Suprapubic skin (tissue), 4 donors: ENCODE data around the gene ROBO1. TPM values are rescaled to one million over a fixed set of nuclear protein-coding genes. Genes with fewer than 3 reads are reported as not detected.

Source experiments
- DNase-seq, 2 donors: peaks; one replicate each; pipeline ENCODE4 v3.0.0-alpha.2; 2019; ENCODE audit warnings: low spot score in 2 of 2
- H3K27ac ChIP-seq: fragments of 200-600 bp; sonication (generic); one replicate; pipeline ENCODE4 v1.5.1; 2019
- H3K27me3 ChIP-seq: fragments of 200-600 bp; sonication (generic); one replicate; pipeline ENCODE4 v1.5.1; 2019
- H3K36me3 ChIP-seq: fragments of 200-600 bp; sonication (generic); one replicate; pipeline ENCODE4 v1.5.1; 2019
- H3K4me1 ChIP-seq: fragments of 200-600 bp; sonication (generic); one replicate; pipeline ENCODE4 v1.5.1; 2019
- H3K4me3 ChIP-seq: fragments of 200-600 bp; sonication (generic); one replicate; pipeline ENCODE4 v1.5.1; 2019; ENCODE audit warnings: mild to moderate bottlenecking
- H3K9me3 ChIP-seq: fragments of 200-600 bp; sonication (generic); one replicate; pipeline ENCODE4 v1.5.1; 2019
- CTCF ChIP-seq, 2 donors: fragments of 200-600 bp in 1 of 2; fragments of 450-650 bp in 1 of 2; sonication (generic) in 1 of 2; IDR thresholded peaks; one replicate each; pipeline ENCODE4 v1.5.1; 2016 to 2019; ENCODE audit warnings: antibody characterized with exemption in 2 of 2, mild to moderate bottlenecking in 1 of 2, moderate library complexity in 1 of 2
- EP300 ChIP-seq: sonication (generic); formaldehyde crosslinking; IDR thresholded peaks from one replicate; pipeline ENCODE4 v1.6.1; 2017; ENCODE audit warnings: antibody characterized with exemption
- POLR2A ChIP-seq, 2 donors: fragments of 450-650 bp; IDR thresholded peaks; one replicate each; pipeline ENCODE4 v1.6.1; 2017; ENCODE audit warnings: antibody characterized with exemption in 2 of 2, mild to moderate bottlenecking in 2 of 2, moderate library complexity in 2 of 2
- POLR2AphosphoS5 ChIP-seq, 3 donors: sonication (generic); formaldehyde crosslinking; IDR thresholded peaks; one replicate each; pipeline ENCODE4 v1.6.1; 2017; ENCODE audit warnings: antibody characterized with exemption in 3 of 3
- WGBS: methylation state at CpG from one replicate; pipeline ENCODE4 v1.1.5; 2018; 5-methylcytosine and 5-hydroxymethylcytosine counted together
- total RNA-seq, 4 donors: library from RNA; depleted of rRNA; stranded (reverse); fragments of >200 nt; gene quantifications; one replicate each; pipeline ENCODE4 v1.1.0, GENCODE V29; 2016

ROBO1 gene
- total RNA-seq, 4 donors from 2014 or later, result 67.7 to 80.3 (median 71.3) TPM

DNA sequence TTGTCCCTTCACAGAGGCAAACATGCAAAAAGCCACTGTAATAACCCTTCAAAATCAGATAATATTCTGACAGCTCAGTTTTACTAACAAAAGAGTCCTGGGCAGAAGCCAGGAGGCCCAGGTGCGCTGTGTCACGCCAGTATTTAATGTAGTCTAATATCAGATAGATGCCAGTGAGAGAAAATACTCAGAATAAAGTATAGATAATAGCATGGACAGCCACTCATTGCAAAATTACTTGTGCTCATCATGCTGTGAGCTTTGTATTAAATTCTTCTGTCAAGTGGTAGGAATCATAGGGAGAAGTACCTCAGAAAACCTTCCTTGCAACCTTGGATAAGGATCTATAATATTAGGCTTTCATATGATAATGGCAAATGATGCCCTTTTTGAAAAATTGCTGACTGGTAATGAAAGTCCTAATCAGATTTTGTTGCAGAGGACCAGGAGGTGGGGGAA, 1154.3 kb downstream of the ROBO1 start:
- WGBS, result 65% methylated on average over 2 of the region's 2 CpGs
- H3K9me3 ChIP-seq, result no peaks in the 10 kb centered on the region

GRCh38 chr3:78611278-78611677, 1156.5 kb downstream of the ROBO1 start:
- Histone ChIP-seq H3K27ac (no peak overlapping the region), H3K36me3 (peaks cover 5% of the 10 kb centered on the region), H3K4me3 (no peak overlapping the region), H3K4me1 (peaks cover 6% of the 10 kb centered on the region), H3K9me3 (no peaks in the 10 kb centered on the region), H3K27me3 (no peaks in the 10 kb centered on the region)
- 91% methylated on average over 6 of the region's 6 CpGs for WGBS
- no peak for DNase-seq
- TF ChIP-seq EP300, result no peak
- TF ChIP-seq CTCF (IDR thresholded peaks at IDR 0.05), result no peak
- no peak for TF ChIP-seq POLR2A (IDR thresholded peaks at IDR 0.05)
- TF ChIP-seq POLR2AphosphoS5 (IDR thresholded peaks at IDR 0.05), result no peak

More for the DNA sequence above, 1154.3 kb downstream of the ROBO1 start:
- Histone ChIP-seq H3K36me3 (no peaks in the 10 kb centered on the region), H3K4me1 (peaks cover 6% of the 10 kb centered on the region), H3K27ac (no peak overlapping the region), H3K27me3 (no peaks in the 10 kb centered on the region), H3K4me3 (no peak overlapping the region)
- TF ChIP-seq POLR2A (IDR thresholded peaks at IDR 0.05) (no peak), EP300 (no peak), CTCF (IDR thresholded peaks at IDR 0.05) (no peak), POLR2AphosphoS5 (IDR thresholded peaks at IDR 0.05) (no peak)
- DNase-seq, result no peak

DNA sequence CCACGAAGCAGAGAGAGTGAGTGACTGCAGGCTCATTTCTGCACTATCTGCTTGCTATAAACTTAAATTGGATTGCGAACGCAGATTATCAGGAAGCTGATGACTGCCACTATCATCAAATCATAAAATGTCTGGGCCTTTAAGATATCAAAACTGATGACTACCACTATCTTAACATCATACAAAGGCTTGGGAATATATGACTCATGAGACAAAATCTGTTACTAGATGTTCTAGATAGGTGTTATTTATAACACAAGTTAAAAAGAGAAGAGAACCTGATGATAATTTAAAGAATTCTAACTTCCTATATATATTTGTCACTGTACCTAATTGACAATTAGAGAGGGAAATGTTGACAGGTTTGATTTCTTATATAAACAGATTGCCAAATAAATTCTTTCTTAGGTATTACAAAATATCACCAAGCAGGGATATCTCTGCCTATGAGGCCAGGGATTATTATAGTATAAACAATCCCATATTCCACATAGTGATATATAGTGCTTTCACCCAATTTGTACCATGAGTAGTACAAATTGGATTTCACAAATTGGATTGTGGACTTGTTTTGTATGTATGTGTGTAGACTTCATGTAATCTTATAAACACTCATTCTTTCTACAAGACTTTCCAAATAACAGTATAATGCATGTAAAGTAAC, 1157.2 kb downstream of the ROBO1 start:
- peaks cover 6% of the 10 kb centered on the region for H3K4me1 ChIP-seq
- no peaks in the 10 kb centered on the region for H3K9me3 ChIP-seq
- WGBS, result 41% methylated on average over 3 of the region's 3 CpGs
- H3K27ac ChIP-seq, result no peak overlapping the region
- H3K4me3 ChIP-seq, result no peak overlapping the region
- DNase-seq, result no peak
- H3K27me3 ChIP-seq, result no peaks in the 10 kb centered on the region
- no peak for TF ChIP-seq EP300
- no peak for TF ChIP-seq CTCF (IDR thresholded peaks at IDR 0.05)
- TF ChIP-seq POLR2A (IDR thresholded peaks at IDR 0.05), result no peak
- no peak for TF ChIP-seq POLR2AphosphoS5 (IDR thresholded peaks at IDR 0.05)
- H3K36me3 ChIP-seq, result peaks cover 9% of the 10 kb centered on the region

- 93% methylated on average over 7 of the region's 7 CpGs for WGBS
- no peaks in the 10 kb centered on the region for H3K9me3 ChIP-seq
- no peak overlapping the region for H3K4me3 ChIP-seq
- no peak for TF ChIP-seq POLR2AphosphoS5 (IDR thresholded peaks at IDR 0.05)
- no peak for TF ChIP-seq EP300
- no peak for TF ChIP-seq CTCF (IDR thresholded peaks at IDR 0.05)
- TF ChIP-seq POLR2A (IDR thresholded peaks at IDR 0.05), result no peak
- DNase-seq, result no peak
- H3K27me3 ChIP-seq, result no peaks in the 10 kb centered on the region
- H3K36me3 ChIP-seq, result peaks cover 9% of the 10 kb centered on the region
- H3K27ac ChIP-seq, result no peak overlapping the region
- H3K4me1 ChIP-seq, result peaks cover 6% of the 10 kb centered on the region
These were observed 1161.0 kb downstream of the ROBO1 start for GRCh38 chr3:78606756-78607155.

DNA sequence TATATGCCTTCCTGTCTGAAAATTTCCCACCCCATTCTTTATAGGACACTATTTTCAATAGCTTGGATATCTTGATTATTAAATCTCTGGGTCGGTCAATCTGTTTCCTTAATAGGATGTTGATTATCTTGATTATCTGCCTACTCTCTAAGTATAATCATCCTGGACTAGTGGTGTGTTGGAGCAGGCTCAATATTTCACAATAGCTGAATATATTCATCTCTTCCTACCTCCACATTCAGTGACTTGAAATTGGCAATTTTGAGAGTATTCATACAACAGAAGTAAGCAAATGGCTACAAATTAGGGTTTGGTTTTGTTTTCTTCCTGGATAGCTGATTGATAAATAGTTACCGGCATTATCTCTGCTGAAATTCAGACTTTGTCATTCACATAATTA, 1162.6 kb downstream of the ROBO1 start:
- no peak for TF ChIP-seq CTCF (IDR thresholded peaks at IDR 0.05)
- TF ChIP-seq POLR2A (IDR thresholded peaks at IDR 0.05), result no peak
- TF ChIP-seq POLR2AphosphoS5 (IDR thresholded peaks at IDR 0.05), result no peak
- no peak for TF ChIP-seq EP300
- 74% methylated on average over 2 of the region's 2 CpGs for WGBS
- no peaks in the 10 kb centered on the region for H3K9me3 ChIP-seq
- H3K27ac ChIP-seq, result no peak overlapping the region
- H3K27me3 ChIP-seq, result no peaks in the 10 kb centered on the region
- peaks cover 9% of the 10 kb centered on the region for H3K36me3 ChIP-seq
- DNase-seq, result no peak
- H3K4me3 ChIP-seq, result no peak overlapping the region
- H3K4me1 ChIP-seq, result no peaks in the 10 kb centered on the region
